Raji (cell line): ENCODE data around the gene SORCS2.

ENCODE experiments used
- POLR2A ChIP-seq: IDR thresholded peaks from 2 replicates; pipeline ENCODE4 v1.6.1; 2011; ENCODE audit warnings: low read depth, low read length, control low read depth; ENCODE audit not compliant: insufficient read depth

Gene SORCS2

DNA sequence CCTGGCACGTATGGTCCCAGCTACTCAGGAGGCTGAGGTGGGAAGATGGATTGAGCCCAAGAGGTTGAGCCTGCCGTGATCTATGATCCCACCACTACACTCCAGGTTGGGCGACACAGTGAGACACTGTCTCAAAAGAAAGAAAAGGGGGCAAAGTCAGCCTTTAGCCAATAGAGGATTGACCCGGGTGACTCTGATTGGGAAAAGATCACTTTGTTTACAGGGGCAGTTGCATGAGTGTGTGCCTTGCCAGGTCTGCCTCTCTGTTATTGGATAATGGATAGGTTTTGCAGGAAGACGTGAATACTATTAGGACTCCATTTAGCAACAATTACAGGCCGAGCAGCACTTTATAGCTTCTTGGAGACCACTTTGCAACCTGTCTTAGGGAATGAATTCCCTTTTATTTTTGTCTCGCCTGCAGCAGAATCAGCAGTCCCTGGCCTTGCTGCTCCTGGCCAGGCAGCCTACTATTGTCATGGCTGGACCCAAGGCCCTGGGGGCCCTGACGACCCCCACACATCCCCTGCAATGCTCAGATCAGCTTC, 345.6 kb downstream of the SORCS2 start:
- TF ChIP-seq POLR2A = no peak

DNA sequence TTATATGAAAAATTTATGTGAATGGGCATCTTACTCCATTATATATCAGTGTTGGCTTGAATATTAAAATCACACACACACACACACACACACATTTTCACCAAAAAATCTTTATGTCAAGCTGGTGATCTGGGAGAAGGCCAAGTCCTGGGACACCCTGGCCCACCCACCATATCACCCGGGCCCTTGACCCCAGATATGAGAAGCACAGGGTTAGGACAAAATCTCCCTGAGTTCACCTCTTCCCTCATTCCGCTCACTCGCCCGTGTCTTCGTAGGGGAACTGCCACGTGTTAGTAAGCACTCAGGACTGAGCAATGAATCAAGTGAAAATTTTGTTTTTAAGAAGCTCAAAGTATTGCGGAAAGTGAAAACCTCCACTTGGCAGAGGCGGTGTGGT, 346.2 kb downstream of the SORCS2 start:
- no peak for TF ChIP-seq POLR2A

DNA sequence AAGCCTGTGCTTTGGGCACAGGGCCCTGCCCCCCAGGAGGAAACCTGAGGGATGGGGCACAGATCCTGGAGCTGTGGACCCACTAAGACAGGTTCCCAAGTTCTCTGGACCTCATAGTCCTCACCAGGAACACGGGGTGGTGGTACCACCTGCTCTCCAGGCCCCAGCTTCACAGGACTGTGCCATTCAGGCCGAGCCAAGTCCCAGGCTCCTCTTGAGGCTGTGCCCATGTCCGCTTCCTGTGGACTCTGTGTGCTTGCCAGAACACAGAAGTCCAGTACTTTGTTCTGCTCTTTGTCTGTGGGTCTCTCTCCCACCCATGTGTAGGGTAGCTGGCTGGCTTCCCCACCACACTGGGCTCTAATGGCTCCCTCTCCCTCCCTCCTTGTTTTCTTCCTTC, 346.8 kb downstream of the SORCS2 start:
- TF ChIP-seq POLR2A = no peak

DNA sequence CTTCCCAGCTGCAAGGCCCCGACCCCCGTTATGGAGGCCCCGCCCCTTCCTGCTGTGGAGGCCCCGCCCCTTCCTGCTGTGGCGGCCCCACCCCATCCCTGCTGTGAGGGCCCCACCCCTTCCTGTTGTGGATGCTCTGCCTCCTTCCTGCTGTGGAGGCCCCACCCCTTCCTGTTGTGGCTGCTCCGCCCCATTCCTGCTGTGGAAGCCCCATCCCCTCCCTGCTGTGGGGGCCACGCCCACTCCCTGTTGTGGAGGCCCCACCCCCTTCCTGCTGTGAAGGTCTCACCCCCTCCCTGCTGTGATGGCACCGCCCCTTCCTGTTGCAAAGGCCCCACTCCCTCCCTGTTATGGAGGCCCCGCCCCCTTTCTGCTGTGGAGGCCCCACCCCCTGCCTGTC, 347.3 kb downstream of the SORCS2 start:
- no peak for TF ChIP-seq POLR2A

DNA sequence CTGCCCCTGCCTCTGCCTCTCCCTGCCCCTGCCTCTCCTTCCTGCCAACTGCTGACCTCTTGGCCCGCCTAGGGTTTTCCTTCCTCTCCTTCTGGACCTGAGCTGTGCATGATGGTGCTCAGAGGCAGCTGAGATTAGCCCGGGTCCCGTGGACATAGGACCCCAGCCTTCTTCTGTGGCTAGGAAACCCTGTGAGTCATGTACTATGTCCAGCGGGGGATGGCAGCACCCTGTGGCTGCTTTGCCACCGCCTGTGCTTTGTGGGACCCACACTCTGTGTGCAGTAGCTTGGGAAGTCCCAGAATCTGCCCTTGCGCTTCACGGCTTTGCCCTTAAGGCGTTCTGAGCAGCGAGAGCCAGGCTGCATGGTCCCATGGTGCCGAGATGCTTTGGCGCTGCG, 347.9 kb downstream of the SORCS2 start:
- no peak for TF ChIP-seq POLR2A

DNA sequence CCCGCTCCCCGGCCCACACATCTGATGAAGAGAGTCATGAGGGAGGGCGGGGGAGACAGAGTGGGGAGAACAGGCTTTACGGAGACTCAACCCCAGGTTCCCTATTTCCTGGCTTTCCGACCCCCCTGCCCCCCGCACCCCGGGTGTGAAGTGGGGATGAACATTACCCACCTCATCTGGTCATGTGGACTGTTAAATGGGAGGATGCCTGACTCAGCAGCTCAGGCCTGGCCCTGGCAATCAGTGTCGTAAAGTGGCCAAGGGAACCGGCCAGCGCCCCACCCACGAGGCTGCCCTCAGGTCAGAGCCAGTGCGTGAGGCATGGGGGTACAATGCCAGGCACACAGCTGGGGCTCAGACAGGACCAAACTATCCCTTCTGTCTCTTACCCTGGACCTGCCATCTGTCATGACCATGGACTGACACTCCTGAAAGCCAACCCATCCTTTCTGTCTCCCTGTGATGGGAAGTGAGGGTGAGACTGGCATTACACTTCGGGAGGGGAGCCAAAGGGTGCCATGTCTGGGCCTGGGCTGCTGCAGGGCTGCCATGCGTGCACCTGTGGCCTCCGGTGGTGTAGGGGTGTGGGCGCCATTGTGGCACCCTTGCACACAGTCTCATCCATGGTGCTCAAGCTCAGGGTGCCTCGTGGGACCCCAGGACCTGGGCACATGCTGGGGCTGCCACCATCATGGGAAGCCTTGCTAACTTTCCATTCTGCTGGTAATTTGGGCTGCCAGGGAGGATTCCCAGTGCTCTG, 348.5 kb downstream of the SORCS2 start:
- TF ChIP-seq POLR2A = no peak

DNA sequence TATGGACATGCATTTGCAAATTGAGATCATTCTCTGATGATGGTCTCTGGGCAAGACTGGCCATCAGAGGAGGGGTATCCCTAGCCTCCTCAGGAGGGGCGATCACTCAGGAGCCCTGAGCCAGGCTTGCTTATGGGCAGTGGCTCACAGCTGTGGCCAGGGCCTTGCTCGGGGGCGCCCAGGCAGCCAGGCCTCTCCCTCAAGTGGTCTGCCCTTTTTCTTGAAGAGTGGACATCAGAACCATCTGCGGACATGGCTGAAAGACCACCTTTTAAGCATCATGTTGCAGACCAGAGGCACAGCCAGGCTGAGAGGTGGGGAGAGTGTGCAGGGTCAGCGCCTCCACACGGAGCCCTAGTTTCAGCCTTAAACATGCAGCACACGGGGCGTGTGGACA, 349.1 kb downstream of the SORCS2 start:
- TF ChIP-seq POLR2A = no peak

DNA sequence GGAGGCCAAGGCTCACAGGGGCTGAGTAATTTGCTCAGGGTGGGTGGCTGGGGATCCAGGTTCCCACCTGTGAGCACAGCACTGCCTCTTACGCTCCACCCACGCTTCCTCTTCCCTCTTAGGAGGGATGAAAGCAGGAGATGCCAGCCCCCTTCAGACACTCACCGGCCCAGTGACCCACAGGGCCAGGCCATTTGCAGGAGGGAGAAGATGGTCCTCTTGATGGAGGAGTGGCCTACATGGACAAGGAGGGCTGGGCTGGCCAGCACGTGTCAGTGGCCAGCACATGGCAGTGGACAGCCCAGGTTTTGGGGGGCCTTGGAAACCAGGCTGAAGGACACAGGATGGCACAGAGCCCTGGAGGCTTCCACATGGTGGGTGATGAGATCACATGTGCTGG, 350.4 kb downstream of the SORCS2 start:
- no peak for TF ChIP-seq POLR2A

DNA sequence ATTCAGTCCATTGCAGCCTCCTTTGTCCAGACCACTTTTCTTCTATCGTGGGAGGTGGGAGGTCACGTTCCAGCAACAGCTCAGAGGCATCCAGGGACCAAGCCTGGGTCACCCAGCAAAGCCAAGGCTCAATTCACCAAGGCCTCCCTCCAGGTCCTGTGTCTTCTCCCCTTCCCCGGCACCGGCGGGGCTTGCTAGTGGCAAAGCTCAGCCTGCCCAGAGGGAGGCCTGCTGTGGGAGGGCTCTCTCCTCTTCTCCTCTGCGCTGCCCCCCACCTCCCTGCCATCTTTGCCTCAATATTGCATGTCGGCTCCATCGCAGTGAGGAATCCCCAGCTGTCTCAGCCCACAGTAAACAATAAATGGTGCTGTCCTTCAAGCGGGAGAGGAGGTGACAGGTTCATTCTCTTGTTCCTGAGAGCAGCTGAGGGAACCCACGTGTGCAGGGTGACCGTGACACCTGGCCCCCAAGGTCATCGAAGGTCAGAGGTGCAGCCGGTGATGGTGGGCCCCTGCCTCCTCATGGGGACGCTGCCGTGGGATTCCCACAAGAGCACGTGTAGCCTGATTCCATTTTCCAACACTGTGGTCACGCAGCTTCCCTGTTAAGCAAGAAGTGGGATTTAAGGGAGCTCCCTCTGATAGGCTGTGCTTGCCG, 353.9 kb downstream of the SORCS2 start:
- TF ChIP-seq POLR2A = no peak

DNA sequence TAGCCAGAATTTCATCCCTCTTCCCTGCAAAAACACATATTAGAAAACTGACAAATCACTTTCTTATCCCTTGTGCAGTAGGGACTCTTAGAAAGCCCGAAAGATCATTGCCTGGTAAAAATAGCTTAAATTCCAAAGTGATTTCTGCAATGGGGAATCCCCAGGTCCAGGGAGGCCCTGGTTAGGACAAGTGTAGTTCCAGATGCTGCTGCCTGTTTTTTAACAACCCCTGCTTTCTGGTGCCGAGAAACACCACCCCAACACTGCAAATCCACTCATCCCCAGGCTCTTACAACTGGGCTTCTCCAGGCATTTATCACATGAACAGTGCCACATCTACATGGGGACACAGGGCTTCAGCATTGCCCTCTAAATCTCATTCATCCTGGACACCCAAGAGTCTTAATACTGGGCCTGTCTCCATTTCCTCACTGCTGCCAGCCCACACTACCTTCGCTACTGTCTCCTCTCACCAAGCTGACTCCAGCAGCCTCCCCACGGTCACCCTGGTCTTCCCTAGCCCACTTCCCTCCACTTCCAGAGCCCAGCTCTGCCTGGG, 354.6 kb downstream of the SORCS2 start:
- TF ChIP-seq POLR2A = no peak

DNA sequence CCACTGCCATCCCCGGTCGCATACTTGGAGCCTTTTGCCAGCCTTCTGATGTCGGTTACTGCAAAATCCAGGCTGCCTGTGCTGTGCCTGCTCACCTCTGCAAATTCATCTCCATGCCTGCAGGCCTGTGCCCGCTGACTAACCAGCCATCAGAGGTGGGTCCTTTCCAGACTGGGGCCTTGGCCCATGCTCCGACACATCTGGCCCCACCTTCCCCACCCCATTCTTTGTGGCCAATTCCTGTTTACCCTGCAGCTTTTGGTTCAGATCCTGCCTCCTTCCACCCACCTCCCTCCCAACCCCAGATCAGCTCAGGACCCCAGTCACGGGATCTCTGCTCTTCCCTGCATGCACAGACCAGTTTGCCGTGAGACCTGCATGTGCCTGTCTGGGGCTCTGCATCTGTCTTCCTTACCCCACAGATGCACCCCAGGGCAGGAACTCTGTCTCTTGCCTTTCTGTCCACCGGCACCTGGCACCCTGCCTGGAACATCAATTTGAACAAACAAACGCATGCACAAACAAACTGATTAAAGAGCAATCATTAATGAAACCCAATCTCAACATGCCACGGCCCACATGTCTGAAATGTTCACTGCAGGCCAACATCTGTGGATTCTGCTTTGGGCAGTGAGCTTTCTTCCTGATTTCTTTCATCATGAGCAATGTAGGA, 355.2 kb downstream of the SORCS2 start:
- no peak for TF ChIP-seq POLR2A

DNA sequence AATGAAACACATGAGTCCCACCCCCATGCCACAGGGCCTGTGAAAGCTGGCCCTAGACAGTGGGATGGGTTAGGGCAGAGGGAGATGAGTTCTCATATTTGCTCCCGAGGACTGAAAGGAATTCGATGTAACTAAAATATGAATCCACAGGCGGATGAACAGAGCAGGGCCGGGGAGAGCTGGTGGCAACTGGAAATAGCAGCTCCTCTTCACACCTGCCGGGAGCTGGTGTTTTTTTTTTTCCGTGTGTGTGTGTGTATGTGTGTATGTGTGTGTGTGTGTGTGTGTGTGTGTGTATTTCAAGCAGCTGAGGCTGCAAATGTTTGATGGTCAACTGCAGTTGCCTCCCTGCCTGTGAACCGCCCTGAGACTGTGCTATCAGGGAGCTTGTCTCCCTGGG, 357.5 kb downstream of the SORCS2 start:
- TF ChIP-seq POLR2A = no peak

DNA sequence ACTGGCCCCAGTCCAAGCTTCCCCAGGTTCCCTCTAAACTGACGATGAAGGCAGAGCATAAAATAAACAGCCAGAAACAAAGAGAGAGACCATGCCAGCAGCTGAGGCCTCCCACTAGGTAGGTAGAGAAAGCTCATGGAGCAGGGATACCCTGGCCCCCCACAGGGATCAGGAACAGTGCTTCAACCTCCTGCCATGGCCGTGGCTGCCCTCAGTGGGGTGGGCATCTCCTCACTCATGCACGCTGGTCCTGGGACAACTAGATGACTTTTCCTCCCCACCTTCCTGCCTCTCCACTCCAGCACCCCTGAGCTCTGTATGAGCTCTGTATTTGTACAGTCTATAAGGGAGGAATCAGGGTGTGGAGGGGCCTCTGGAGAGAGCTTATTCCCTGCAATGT, 360.1 kb downstream of the SORCS2 start:
- no peak for TF ChIP-seq POLR2A

DNA sequence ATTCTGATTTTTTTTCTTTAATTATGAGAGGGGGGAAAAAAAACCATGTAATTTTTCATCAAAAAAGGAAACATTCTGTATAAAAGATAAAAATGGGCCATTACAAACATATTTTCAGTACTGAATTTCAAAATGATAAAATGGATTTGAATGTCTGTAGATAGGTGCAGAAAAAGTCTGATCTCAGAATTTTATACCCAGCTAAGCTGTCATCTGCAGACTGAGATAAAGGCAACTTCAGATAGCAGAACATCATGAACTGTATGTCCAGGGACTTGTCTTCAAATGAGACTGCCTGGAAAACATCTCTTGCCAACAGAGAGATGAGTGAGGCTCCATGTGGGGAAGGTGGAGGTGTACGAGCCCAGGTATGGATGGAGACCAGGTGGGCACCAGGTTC, 360.9 kb downstream of the SORCS2 start:
- TF ChIP-seq POLR2A = no peak

DNA sequence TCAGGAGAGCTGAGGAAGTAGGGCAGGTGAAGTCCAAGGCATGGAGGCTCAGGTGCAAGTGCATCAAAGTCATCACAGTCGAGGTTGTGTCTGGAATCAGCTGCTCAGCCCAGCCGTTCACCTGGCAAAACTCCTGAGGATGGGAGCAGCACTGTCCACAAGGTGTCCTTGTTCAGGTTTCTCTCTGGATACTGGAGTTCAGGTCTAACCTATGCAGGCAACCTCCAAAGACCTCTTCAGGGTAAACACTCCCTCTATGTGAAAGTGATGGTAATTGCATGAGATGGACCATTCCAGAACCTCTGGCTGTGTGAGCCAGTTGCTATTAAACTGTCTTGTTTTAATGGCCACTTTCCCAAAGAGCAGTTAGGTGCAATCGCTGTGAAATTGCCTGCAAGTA, 362.6 kb downstream of the SORCS2 start:
- no peak for TF ChIP-seq POLR2A

DNA sequence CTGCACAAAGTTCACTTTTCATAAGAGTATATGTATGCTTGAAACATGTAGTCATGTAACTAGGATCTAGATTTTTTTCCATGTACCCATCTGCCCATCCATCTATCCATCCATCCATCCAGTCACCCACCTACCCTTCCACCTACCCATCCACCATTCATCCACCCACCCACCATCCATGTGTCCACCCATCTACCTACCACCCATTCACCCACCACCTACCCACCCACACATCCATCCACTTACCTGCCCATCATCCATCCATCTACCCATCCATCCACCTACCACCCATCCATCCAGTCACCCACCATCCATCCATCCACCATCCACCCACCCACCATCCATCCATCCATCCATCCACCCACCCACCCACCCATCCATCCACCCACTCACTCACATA, 364.2 kb downstream of the SORCS2 start:
- TF ChIP-seq POLR2A = no peak
